GM12892 (cell line): ENCODE data around the gene CAV2.

Source experiments
- POLR2A ChIP-seq: IDR thresholded peaks from 2 replicates; pipeline ENCODE4 v1.6.1; 2011; ENCODE audit warnings: low read depth, low read length, control low read depth
- POLR2AphosphoS5 ChIP-seq: IDR thresholded peaks from 2 replicates; pipeline ENCODE4 v1.6.1; 2011; ENCODE audit warnings: low read depth, low read length, control low read depth

- TF ChIP-seq POLR2AphosphoS5 (no peak), POLR2A (no peak)
Observed at GRCh38 chr7:116505278-116505677, 5.7 kb downstream of the CAV2 start.
